Right atrium auricular region (tissue), 2 donors: Measurements from ENCODE around the gene P4HA3. TPM values are rescaled to one million over a fixed set of nuclear protein-coding genes. Genes with fewer than 3 reads are reported as not detected.

ENCODE experiments used
- DNase-seq: peaks from one replicate; pipeline ENCODE4 v3.0.0-alpha.2; 2019; ENCODE audit warnings: low spot score
- H3K27ac ChIP-seq, 2 donors: fragments of 200-600 bp; sonication (generic); 1 replicate in 1 of 2; 2 replicates in 1 of 2; pipeline ENCODE4 v1.5.1; 2016 to 2019
- H3K27me3 ChIP-seq, 2 donors: fragments of 200-600 bp; sonication (generic); one replicate each; pipeline versions ENCODE4 v1.5.1 to v1.6.0; 2017 to 2019
- H3K36me3 ChIP-seq: fragments of 200-600 bp; sonication (generic); one replicate; pipeline ENCODE4 v1.5.1; 2016
- H3K4me1 ChIP-seq, 2 donors: fragments of 200-600 bp; sonication (generic); one replicate each; pipeline versions ENCODE4 v1.5.1 to v1.6.0; 2017 to 2019
- H3K4me3 ChIP-seq, 2 donors: fragments of 200-600 bp; sonication (generic); 1 replicate in 1 of 2; 2 replicates in 1 of 2; pipeline ENCODE4 v1.5.1; 2017 to 2019; ENCODE audit warnings: mild to moderate bottlenecking in 1 of 2, moderate library complexity in 1 of 2
- H3K9me3 ChIP-seq, 2 donors: fragments of 200-600 bp; sonication (generic); one replicate each; pipeline ENCODE4 v1.5.1; 2019
- total RNA-seq, 2 donors: library from RNA; depleted of rRNA; stranded (reverse); fragments of >200 nt; gene quantifications; one replicate each; pipeline ENCODE4 v1.1.0, GENCODE V29; 2016
- TF ChIP-seq, protein P1 (sequence below), 2 donors: fragments of 200-600 bp; sonication (generic); IDR thresholded peaks; one replicate each; pipeline ENCODE4 v1.5.1; 2019; ENCODE audit warnings: antibody characterized with exemption in 2 of 2

Gene P4HA3
- total RNA-seq, 2 donors from 2014 or later: 0.75 TPM; not detected in 1

DNA sequence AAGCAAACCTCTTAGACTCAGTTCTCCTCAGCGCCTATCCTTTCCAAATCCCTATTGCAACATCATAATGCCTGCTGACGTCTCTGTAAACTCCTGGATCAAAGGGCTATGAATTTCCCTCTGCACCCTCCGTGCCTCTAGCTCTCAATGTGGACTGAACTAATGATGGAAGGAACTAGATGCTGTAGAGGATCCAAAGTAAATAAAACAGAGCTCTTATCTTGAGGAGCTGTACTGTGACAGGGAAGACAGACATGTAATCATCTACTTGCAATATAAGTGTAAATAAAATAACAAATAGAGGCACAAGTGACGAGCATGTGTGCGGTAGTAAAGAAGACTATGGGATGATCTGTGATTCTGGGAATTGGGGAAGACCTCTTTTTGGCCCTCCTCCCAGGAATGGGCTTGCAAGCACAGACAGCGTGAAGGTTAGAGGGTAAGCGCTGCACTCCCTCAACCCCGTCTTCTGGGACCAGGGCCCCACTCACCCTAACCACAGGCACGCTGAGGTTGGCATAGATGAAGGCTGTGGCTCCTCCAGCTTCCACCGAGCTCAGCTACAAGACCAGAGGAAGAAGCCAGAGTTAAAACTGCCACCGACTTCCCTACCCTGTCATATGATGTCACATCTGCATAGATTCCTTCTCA lies 42.2 kb downstream of the P4HA3 start:
- Histone ChIP-seq H3K9me3 (no peaks in the 10 kb centered on the region), H3K4me3 (no peak overlapping the region), H3K4me1 (no peaks in the 10 kb centered on the region), H3K36me3 (no peaks in the 10 kb centered on the region), H3K27me3 (no peaks in the 10 kb centered on the region), H3K27ac (no peak overlapping the region)
- TF ChIP-seq, protein P1, sequence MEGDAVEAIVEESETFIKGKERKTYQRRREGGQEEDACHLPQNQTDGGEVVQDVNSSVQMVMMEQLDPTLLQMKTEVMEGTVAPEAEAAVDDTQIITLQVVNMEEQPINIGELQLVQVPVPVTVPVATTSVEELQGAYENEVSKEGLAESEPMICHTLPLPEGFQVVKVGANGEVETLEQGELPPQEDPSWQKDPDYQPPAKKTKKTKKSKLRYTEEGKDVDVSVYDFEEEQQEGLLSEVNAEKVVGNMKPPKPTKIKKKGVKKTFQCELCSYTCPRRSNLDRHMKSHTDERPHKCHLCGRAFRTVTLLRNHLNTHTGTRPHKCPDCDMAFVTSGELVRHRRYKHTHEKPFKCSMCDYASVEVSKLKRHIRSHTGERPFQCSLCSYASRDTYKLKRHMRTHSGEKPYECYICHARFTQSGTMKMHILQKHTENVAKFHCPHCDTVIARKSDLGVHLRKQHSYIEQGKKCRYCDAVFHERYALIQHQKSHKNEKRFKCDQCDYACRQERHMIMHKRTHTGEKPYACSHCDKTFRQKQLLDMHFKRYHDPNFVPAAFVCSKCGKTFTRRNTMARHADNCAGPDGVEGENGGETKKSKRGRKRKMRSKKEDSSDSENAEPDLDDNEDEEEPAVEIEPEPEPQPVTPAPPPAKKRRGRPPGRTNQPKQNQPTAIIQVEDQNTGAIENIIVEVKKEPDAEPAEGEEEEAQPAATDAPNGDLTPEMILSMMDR (IDR thresholded peaks at IDR 0.05): no peak
- DNase-seq: no peak

DNA sequence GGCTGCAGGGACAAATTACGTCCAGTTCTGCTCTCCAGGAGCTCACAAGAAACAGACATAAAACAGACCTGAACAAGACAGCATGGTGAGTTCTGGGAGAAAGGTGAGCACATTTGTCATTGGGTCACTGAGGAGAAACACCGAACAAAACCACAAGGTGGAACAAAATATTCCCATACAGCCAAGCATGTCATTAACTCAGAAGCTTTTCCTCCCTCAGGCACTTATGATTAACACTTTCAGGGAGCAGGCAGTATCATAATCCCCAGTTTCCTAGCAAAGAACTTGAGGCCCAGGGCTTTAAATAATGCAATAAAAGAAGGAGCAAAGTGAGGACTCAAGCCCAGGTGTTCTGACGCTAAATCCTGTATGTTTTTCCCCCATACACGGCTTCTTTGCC lies 43.0 kb downstream of the P4HA3 start:
- Histone ChIP-seq H3K27me3 (no peaks in the 10 kb centered on the region), H3K4me1 (no peaks in the 10 kb centered on the region), H3K4me3 (no peak overlapping the region), H3K9me3 (no peaks in the 10 kb centered on the region), H3K27ac (no peak overlapping the region), H3K36me3 (no peaks in the 10 kb centered on the region)
- TF ChIP-seq, protein P1 (IDR thresholded peaks at IDR 0.05): no peak
- no peak for DNase-seq

- H3K27ac ChIP-seq: no peak overlapping the region
- H3K9me3 ChIP-seq: no peaks in the 10 kb centered on the region
- TF ChIP-seq, protein P1 (IDR thresholded peaks at IDR 0.05): no peak
- H3K4me1 ChIP-seq: no peaks in the 10 kb centered on the region
- no peaks in the 10 kb centered on the region for H3K27me3 ChIP-seq
- DNase-seq: no peak
- no peaks in the 10 kb centered on the region for H3K36me3 ChIP-seq
- H3K4me3 ChIP-seq: no peak overlapping the region
Measured at GRCh38 chr11:74267014-74267413, 44.4 kb downstream of the P4HA3 start.

DNA sequence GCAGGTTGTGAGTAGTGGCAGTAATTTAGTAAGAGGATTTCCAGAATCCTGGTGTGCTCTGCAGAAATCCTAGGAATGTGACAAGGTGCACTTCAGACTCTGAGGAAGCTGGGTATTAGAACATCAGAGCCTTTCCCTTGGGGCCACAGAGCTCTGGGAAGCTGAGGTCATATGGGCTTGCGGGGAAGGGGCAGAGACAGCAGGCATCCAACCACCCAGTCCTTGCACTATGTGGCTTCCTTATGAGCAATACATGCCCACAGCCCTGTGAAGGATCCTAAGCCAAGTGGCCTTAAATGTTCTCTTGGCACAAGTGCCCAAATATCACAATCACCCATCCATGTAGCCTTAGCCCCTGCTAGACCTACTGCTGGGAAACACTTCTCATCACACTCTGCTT lies 46.2 kb downstream of the P4HA3 start:
- Histone ChIP-seq H3K27me3 (no peaks in the 10 kb centered on the region), H3K36me3 (no peaks in the 10 kb centered on the region), H3K4me3 (no peak overlapping the region), H3K27ac (no peak overlapping the region), H3K9me3 (no peaks in the 10 kb centered on the region), H3K4me1 (no peaks in the 10 kb centered on the region)
- TF ChIP-seq, protein P1 (IDR thresholded peaks at IDR 0.05): no peak
- DNase-seq: no peak

- TF ChIP-seq, protein P1 (IDR thresholded peaks at IDR 0.05): no peak
- no peaks in the 10 kb centered on the region for H3K36me3 ChIP-seq
- H3K27ac ChIP-seq: no peak overlapping the region
- no peaks in the 10 kb centered on the region for H3K9me3 ChIP-seq
- H3K4me1 ChIP-seq: no peaks in the 10 kb centered on the region
- no peaks in the 10 kb centered on the region for H3K27me3 ChIP-seq
- H3K4me3 ChIP-seq: no peak overlapping the region
- no peak for DNase-seq
Measured at GRCh38 chr11:74262725-74263124, 48.7 kb downstream of the P4HA3 start.

GRCh38 chr11:74257959-74258553 lies 53.4 kb downstream of the P4HA3 start:
- no peak overlapping the region for H3K4me3 ChIP-seq
- H3K27me3 ChIP-seq: no peaks in the 10 kb centered on the region
- no peak overlapping the region for H3K27ac ChIP-seq
- no peaks in the 10 kb centered on the region for H3K9me3 ChIP-seq
- no peaks in the 10 kb centered on the region for H3K4me1 ChIP-seq
- TF ChIP-seq, protein P1 (IDR thresholded peaks at IDR 0.05): no peak
- DNase-seq: peak; percentile 74
- peaks cover 18% of the 10 kb centered on the region for H3K36me3 ChIP-seq
